ENCODE measurements around the gene SUN1. TPM values are rescaled to one million over a fixed set of nuclear protein-coding genes. Genes with fewer than 3 reads are reported as not detected.

Gene SUN1
- total RNA-seq, result 113 and 234 TPM in 2 replicates

GRCh38 chr7:832167-832967 is at the start of gene SUN1:
TSS of gene SUN1 (plus strand) at chr7:832476. CDS start at chr7:832525, 49 bp downstream.

GRCh38 chr7:876077-876971 is 44.0 kb downstream of the SUN1 start, which contains the start of gene GET4:
TSS of gene GET4 (plus strand) at chr7:876554. CDS start at chr7:876646, 92 bp downstream.

Other genes with a start within 250 kb of the SUN1 start
- 48.1 and 55.5 TPM in 2 replicates for gene DNAAF5, start 105.8 kb upstream of the SUN1 start, total RNA-seq
- gene PRKAR1B, start 105.2 kb upstream of the SUN1 start, total RNA-seq, result 35.1 and 39.5 TPM in 2 replicates
- 27.5 and 34.9 TPM in 2 replicates for gene GET4, start 44.1 kb downstream of the SUN1 start, total RNA-seq
- gene ADAP1, start 122.2 kb downstream of the SUN1 start, total RNA-seq, result 0.65 and 1.4 TPM in 2 replicates
- 9.3 and 9.5 TPM in 2 replicates for gene COX19, start 143.1 kb downstream of the SUN1 start, total RNA-seq
- not detected in 2 replicates for gene CYP2W1, start 150.7 kb downstream of the SUN1 start, total RNA-seq
- gene GPR146, start 212.1 kb downstream of the SUN1 start, total RNA-seq, result 13.5 and 29.4 TPM in 2 replicates